PC-9 (cell line): ENCODE measurements around the gene AHCTF1. TPM values are rescaled to one million over a fixed set of nuclear protein-coding genes. Genes with fewer than 3 reads are reported as not detected.

ENCODE experiments used
- BruUV-seq: library from RNA; stranded (reverse); fragments of 400-500 nt; replicated peaks from 2 replicates; lab custom pipeline; 2021; lab: Mats Ljungman, UMichigan
- CTCF ChIA-PET: fragments of 300-600 bp; sonication (Branson Sonifier 250); formaldehyde crosslinking; loops from one replicate; lab custom pipeline; 2022; ENCODE audit warnings: antibody characterized with exemption; lab: Charles Lee
- POLR2A ChIA-PET: fragments of 300-600 bp; sonication (Branson Sonifier 250); formaldehyde crosslinking; loops from one replicate; lab custom pipeline; 2022; ENCODE audit warnings: antibody characterized with exemption; ENCODE audit not compliant: unreplicated experiment; lab: Charles Lee
- DNase-seq, 2 experiments: peaks; one replicate each; pipeline versions ENCODE4 v3.0.0 to v3.0.0-alpha.2; 2015 to 2022; ENCODE audit warnings: mixed read lengths in 1 of 2
- H2AFZ ChIP-seq: fragments of 200-600 bp; sonication (generic); 2 replicates; pipeline ENCODE4 v1.8.1; 2017; ENCODE audit warnings: antibody characterized with exemption
- H3F3A ChIP-seq: fragments of 200-600 bp; sonication (generic); 2 replicates; pipeline ENCODE4 v1.8.1; 2017; ENCODE audit warnings: antibody characterized with exemption, mild to moderate bottlenecking, low read depth; ENCODE audit not compliant: insufficient read depth
- H3K27ac ChIP-seq: fragments of 200-600 bp; sonication (generic); 2 replicates; pipeline ENCODE4 v1.6.1; 2016; ENCODE audit warnings: mixed run types
- H3K27me3 ChIP-seq: fragments of 200-600 bp; sonication (generic); 2 replicates; pipeline ENCODE4 v1.6.1; 2016; ENCODE audit warnings: low read depth, mixed run types; ENCODE audit not compliant: insufficient read depth
- H3K36me3 ChIP-seq: fragments of 200-600 bp; sonication (generic); 2 replicates; pipeline ENCODE4 v1.6.1; 2016; ENCODE audit warnings: low read depth, mixed run types
- H3K4me1 ChIP-seq: fragments of 200-600 bp; sonication (generic); replicated peaks from 2 replicates; pipeline ENCODE4 v1.6.1; 2016; ENCODE audit warnings: mixed run types; ENCODE audit not compliant: insufficient read depth
- H3K4me2 ChIP-seq: fragments of 200-600 bp; sonication (generic); 2 replicates; pipeline ENCODE4 v1.6.1; 2017; ENCODE audit warnings: mixed run types
- H3K4me3 ChIP-seq: fragments of 200-600 bp; sonication (generic); 2 replicates; pipeline ENCODE4 v1.6.1; 2016; ENCODE audit warnings: mixed run types
- H3K79me2 ChIP-seq: fragments of 200-600 bp; sonication (generic); 2 replicates; pipeline ENCODE4 v1.6.1; 2017; ENCODE audit warnings: low read depth, mixed run types
- H3K9me2 ChIP-seq: fragments of 200-600 bp; sonication (generic); 2 replicates; pipeline ENCODE4 v1.8.1; 2017; ENCODE audit warnings: mild to moderate bottlenecking; ENCODE audit not compliant: insufficient read depth
- H3K9me3 ChIP-seq: fragments of 200-600 bp; sonication (generic); 2 replicates; pipeline ENCODE4 v1.8.1; 2016; ENCODE audit warnings: low read depth; ENCODE audit not compliant: insufficient read depth
- H4K20me1 ChIP-seq: fragments of 200-600 bp; sonication (generic); 2 replicates; pipeline ENCODE4 v1.8.1; 2017; ENCODE audit not compliant: insufficient read depth
- EZH2 ChIP-seq: fragments of 200-600 bp; sonication (generic); IDR thresholded peaks from 2 replicates; pipeline ENCODE4 v1.8.0; 2017; ENCODE audit warnings: antibody characterized with exemption, low read depth
- intact Hi-C: fragments of 100-400 bp; cut with micrococcal nuclease; formaldehyde crosslinking; loops from one replicate; pipeline ENCODE4 v1.10.0; 2022; ENCODE audit not compliant: unreplicated experiment
- total RNA-seq: library from RNA; stranded (reverse); gene quantifications from 2 replicates; pipeline ENCODE4 v1.2.3, GENCODE V29; 2021
- TF ChIP-seq, protein P1 (sequence below): fragments of 200-600 bp; sonication (generic); conservative IDR thresholded peaks from 2 replicates; pipeline ENCODE4 v1.6.1; 2017; ENCODE audit warnings: mixed run types, antibody characterized with exemption, mild to moderate bottlenecking, moderate library complexity

Gene AHCTF1
- total RNA-seq, 1 experiment from 2014 or later: 34.3 TPM

DNA sequence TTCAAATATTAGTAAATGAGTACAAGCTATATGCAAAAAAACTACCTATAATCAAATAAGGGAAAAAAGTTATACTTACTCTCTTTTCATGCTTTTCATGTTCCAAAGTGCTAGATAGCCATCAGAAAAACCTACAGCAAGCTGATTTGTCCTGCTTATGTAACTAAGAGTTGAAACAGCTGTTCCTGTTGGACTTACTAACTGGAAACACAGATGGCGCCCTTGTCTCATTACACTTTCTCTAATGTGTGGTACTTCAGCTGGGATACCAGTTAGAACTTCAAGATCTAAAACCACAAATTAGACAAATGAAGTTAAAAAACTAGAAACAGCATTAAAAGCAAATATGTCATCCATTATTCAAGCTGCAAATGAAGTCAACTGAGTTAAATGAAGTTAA, 24.3 kb downstream of the AHCTF1 start:
- ChIA-PET CTCF (no interaction called here), POLR2A (interaction anchor here (0.6 to 0.7 kb wide), 2 partner anchors 68 to 401 kb away, joined by 4 read pairs; no protein-coding TSS in a partner anchor)
- Histone ChIP-seq H3K79me2 (0 out of 2 replicates have a peak, but pooled peaks cover 4% of the 10 kb centered on the region), H3K4me1 (no peaks in the 10 kb centered on the region), H3K4me2 (no peak overlapping the region), H2AFZ (no peak overlapping the region), H3K27ac (no peak overlapping the region), H3F3A (0 out of 2 replicates have a peak, but pooled peaks cover 6% of the 10 kb centered on the region), H3K36me3 (peaks cover 18% of the 10 kb centered on the region), H3K9me2 (no peaks in the 10 kb centered on the region), H4K20me1 (peaks cover 18% of the 10 kb centered on the region), H3K27me3 (no peaks in the 10 kb centered on the region), H3K4me3 (no peak overlapping the region), H3K9me3 (no peaks in the 10 kb centered on the region)
- no peak for DNase-seq
- TF ChIP-seq, protein P1, sequence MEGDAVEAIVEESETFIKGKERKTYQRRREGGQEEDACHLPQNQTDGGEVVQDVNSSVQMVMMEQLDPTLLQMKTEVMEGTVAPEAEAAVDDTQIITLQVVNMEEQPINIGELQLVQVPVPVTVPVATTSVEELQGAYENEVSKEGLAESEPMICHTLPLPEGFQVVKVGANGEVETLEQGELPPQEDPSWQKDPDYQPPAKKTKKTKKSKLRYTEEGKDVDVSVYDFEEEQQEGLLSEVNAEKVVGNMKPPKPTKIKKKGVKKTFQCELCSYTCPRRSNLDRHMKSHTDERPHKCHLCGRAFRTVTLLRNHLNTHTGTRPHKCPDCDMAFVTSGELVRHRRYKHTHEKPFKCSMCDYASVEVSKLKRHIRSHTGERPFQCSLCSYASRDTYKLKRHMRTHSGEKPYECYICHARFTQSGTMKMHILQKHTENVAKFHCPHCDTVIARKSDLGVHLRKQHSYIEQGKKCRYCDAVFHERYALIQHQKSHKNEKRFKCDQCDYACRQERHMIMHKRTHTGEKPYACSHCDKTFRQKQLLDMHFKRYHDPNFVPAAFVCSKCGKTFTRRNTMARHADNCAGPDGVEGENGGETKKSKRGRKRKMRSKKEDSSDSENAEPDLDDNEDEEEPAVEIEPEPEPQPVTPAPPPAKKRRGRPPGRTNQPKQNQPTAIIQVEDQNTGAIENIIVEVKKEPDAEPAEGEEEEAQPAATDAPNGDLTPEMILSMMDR: no peak; the same call in 1 of the 2 replicates
- TF ChIP-seq EZH2: no peak
- intact Hi-C loops: no loop called here
- no TSS peak for BruUV-seq

DNA sequence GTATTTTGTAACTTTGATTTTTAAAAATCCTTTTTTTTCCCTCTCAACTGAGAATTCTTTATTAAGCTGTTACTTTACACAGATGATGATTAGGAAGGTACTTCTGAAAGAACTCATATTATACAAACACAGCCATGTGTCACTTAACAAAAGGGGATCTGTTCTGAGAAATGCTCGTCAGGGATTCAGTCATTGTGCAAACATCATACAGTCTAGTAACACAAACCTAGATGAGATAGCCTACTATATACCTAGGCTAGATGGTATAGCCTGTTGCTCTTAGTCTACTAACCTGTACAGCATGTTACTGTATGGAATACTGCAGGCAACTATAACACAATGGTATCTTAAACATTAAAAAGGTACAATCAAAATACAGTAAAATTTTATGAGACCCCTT, 24.9 kb downstream of the AHCTF1 start:
- no peaks in the 10 kb centered on the region for H3K4me1 ChIP-seq
- H3K79me2 ChIP-seq: 0 out of 2 replicates have a peak, but pooled peaks cover 4% of the 10 kb centered on the region
- H3K27me3 ChIP-seq: no peaks in the 10 kb centered on the region
- CTCF ChIA-PET: no interaction called here
- no peak overlapping the region for H3K4me2 ChIP-seq
- H4K20me1 ChIP-seq: peaks cover 18% of the 10 kb centered on the region
- H3K27ac ChIP-seq: no peak overlapping the region
- no peak overlapping the region for H2AFZ ChIP-seq
- intact Hi-C loops: no loop called here
- H3K9me3 ChIP-seq: no peaks in the 10 kb centered on the region
- no peaks in the 10 kb centered on the region for H3K9me2 ChIP-seq
- TF ChIP-seq, protein P1: no peak
- TF ChIP-seq EZH2: no peak
- POLR2A ChIA-PET: interaction anchor here (0.6 kb wide), 1 partner anchor 505 kb away, joined by 4 read pairs; no protein-coding TSS in a partner anchor
- peaks cover 19% of the 10 kb centered on the region for H3K36me3 ChIP-seq
- DNase-seq: no peak
- H3K4me3 ChIP-seq: no peak overlapping the region
- no TSS peak for BruUV-seq
- 0 out of 2 replicates have a peak, but pooled peaks cover 6% of the 10 kb centered on the region for H3F3A ChIP-seq

DNA sequence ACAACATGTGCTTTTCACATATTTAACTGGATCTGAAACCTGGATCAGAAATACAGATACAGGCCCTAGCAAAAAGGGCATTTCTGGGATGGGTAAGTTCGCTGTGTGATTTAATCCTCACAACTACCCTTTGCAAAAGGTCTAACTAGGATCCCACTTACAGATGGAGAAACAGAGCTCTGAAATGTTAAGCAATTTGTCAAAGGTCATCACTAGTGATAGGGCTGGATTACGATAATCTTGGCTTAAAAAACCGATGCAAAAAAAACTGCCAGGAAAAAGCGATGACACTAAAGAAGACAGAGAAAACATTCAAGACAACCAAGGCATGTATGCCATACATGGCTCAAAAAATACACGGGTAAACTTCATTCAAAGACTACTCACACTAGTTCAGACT, 29.9 kb downstream of the AHCTF1 start:
- H3K79me2 ChIP-seq: 0 out of 2 replicates have a peak, but pooled peaks cover under 1% of the 10 kb centered on the region
- no peaks in the 10 kb centered on the region for H3K9me3 ChIP-seq
- H3K9me2 ChIP-seq: no peaks in the 10 kb centered on the region
- H3K4me1 ChIP-seq: no peaks in the 10 kb centered on the region
- no peaks in the 10 kb centered on the region for H3K27me3 ChIP-seq
- no TSS peak for BruUV-seq
- ChIA-PET CTCF (no interaction called here), POLR2A (no interaction called here)
- H3K4me2 ChIP-seq: no peak overlapping the region
- H4K20me1 ChIP-seq: 0 out of 2 replicates have a peak, but pooled peaks cover under 1% of the 10 kb centered on the region
- TF ChIP-seq EZH2: no peak
- TF ChIP-seq, protein P1: no peak
- H2AFZ ChIP-seq: no peak overlapping the region
- H3K36me3 ChIP-seq: 0 out of 2 replicates have a peak, but pooled peaks cover 9% of the 10 kb centered on the region
- H3K4me3 ChIP-seq: no peak overlapping the region
- H3K27ac ChIP-seq: no peak overlapping the region
- DNase-seq: no peak
- H3F3A ChIP-seq: 0 out of 2 replicates have a peak, but pooled peaks cover 3% of the 10 kb centered on the region
- intact Hi-C loops: no loop called here
